GM12878 (cell line): ENCODE data around the gene CORO2B. TPM values are rescaled to one million over a fixed set of nuclear protein-coding genes. Genes with fewer than 3 reads are reported as not detected.

ENCODE experiments used
- ATAC-seq: fragments of 200-7000 bp; cut with Tn5 transposase; 3 replicates; pipeline ENCODE4 v1.9.1; 2020; ENCODE audit warnings: mild to moderate bottlenecking, moderate library complexity
- BruUV-seq: library from RNA; stranded (reverse); fragments of 400-500 nt; replicated peaks from 2 replicates; lab custom pipeline; 2021; lab: Mats Ljungman, UMichigan
- CTCF ChIA-PET: fragments of 300-600 bp; sonication (Branson Sonifier 250); formaldehyde crosslinking; extraction: SDS; loops from one replicate; lab custom pipeline; 2021; ENCODE audit warnings: inconsistent platforms; lab: Yijun Ruan, JAX
- POLR2A ChIA-PET: fragments of 350-600 bp; formaldehyde crosslinking; extraction: SDS; loops from one replicate; lab custom pipeline; 2021; ENCODE audit warnings: inconsistent platforms; lab: Charles Lee
- RAD21 ChIA-PET: fragments of 300-600 bp; sonication (Branson Sonifier 250); formaldehyde crosslinking; loops from one replicate; lab custom pipeline; 2023; ENCODE audit warnings: antibody characterized with exemption; ENCODE audit not compliant: unreplicated experiment; lab: Charles Lee
- SMC1A ChIA-PET: fragments of 300-600 bp; sonication (Branson Sonifier 250); formaldehyde crosslinking; loops from one replicate; lab custom pipeline; 2023; ENCODE audit not compliant: unreplicated experiment, uncharacterized antibody; lab: Charles Lee
- DNase-seq: peaks from one replicate; pipeline ENCODE4 v3.0.0-alpha.2; 2011; ENCODE audit warnings: low read depth, low spot score
- FAIRE-seq: peaks from 3 replicates; lab custom pipeline; 2011; peaks lifted over from hg19 to GRCh38; lab: Jason Lieb, UNC
- H2AFZ ChIP-seq: 2 replicates; pipeline ENCODE4 v1.6.0; 2011; ENCODE audit warnings: low read depth, low read length, control low read depth; ENCODE audit not compliant: control insufficient read depth
- H3K27ac ChIP-seq: 2 replicates; pipeline ENCODE4 v1.5.1; 2011; ENCODE audit warnings: control low read depth; ENCODE audit not compliant: control insufficient read depth, insufficient read depth
- H3K27me3 ChIP-seq, 2 experiments: replicated peaks in 1 of 2; 2 replicates each; pipeline versions ENCODE4 v1.6.0 to v1.6.1; 2011; ENCODE audit warnings: low read length in 1 of 2; ENCODE audit not compliant: control insufficient read depth in 2 of 2, insufficient read depth in 2 of 2
- H3K36me3 ChIP-seq, 2 experiments: 2 replicates each; pipeline ENCODE4 v1.5.1; 2011; ENCODE audit warnings: low read length in 1 of 2; ENCODE audit not compliant: control insufficient read depth in 2 of 2, insufficient read depth in 2 of 2
- H3K4me1 ChIP-seq: 2 replicates; pipeline ENCODE4 v1.6.1; 2011; ENCODE audit warnings: mild to moderate bottlenecking, low read length, moderate library complexity, mixed read lengths; ENCODE audit not compliant: control insufficient read depth, insufficient read depth
- H3K4me2 ChIP-seq: 2 replicates; pipeline ENCODE4 v1.6.0; 2011; ENCODE audit warnings: control low read depth; ENCODE audit not compliant: control insufficient read depth, insufficient read depth
- H3K4me3 ChIP-seq: fragments of 200-600 bp; sonication (generic); 2 replicates; pipeline ENCODE4 v1.5.1; 2016
- H3K79me2 ChIP-seq: 2 replicates; pipeline ENCODE4 v1.6.0; 2011; ENCODE audit warnings: low read length; ENCODE audit not compliant: control insufficient read depth, insufficient read depth
- H3K9ac ChIP-seq: 2 replicates; pipeline ENCODE4 v1.8.0; 2011; ENCODE audit warnings: low read length, control low read depth, mixed read lengths; ENCODE audit not compliant: control insufficient read depth, insufficient read depth
- H3K9me3 ChIP-seq: replicated peaks from 3 replicates; pipeline ENCODE4 v1.5.1; 2011; ENCODE audit warnings: mild to moderate bottlenecking, low read length; ENCODE audit not compliant: control insufficient read depth, insufficient read depth
- H4K20me1 ChIP-seq: 2 replicates; pipeline ENCODE4 v1.6.0; 2011; ENCODE audit not compliant: control insufficient read depth, insufficient read depth
- ATF3 ChIP-seq: IDR thresholded peaks from 2 replicates; pipeline ENCODE4 v1.6.1; 2011; ENCODE audit warnings: low read depth, mild to moderate bottlenecking, low read length, moderate library complexity, borderline replicate concordance; ENCODE audit errors: extremely low read depth
- BACH1 ChIP-seq: fragments of 450-650 bp; IDR thresholded peaks from 2 replicates; pipeline ENCODE4 v1.6.1; 2017; ENCODE audit warnings: mild to moderate bottlenecking, borderline replicate concordance
- BRCA1 ChIP-seq: IDR thresholded peaks from 2 replicates; pipeline ENCODE4 v1.6.1; 2011; ENCODE audit warnings: low read depth, low read length, improper control_type of control experiment
- ELK1 ChIP-seq: IDR thresholded peaks from 2 replicates; pipeline ENCODE4 v1.6.1; 2012; ENCODE audit warnings: low read depth, low read length, improper control_type of control experiment
- FOXM1 ChIP-seq: IDR thresholded peaks from 2 replicates; pipeline ENCODE4 v1.6.1; 2012; ENCODE audit warnings: low read depth, mild to moderate bottlenecking, inconsistent platforms, low read length, moderate library complexity
- HDGF ChIP-seq: fragments of 450-650 bp; IDR thresholded peaks from 2 replicates; pipeline ENCODE4 v1.6.1; 2016; ENCODE audit warnings: antibody characterized with exemption
- IRF5 ChIP-seq: fragments of 450-650 bp; IDR thresholded peaks from 2 replicates; pipeline ENCODE4 v1.6.1; 2017; ENCODE audit warnings: borderline replicate concordance
- NR2C1 ChIP-seq: fragments of 450-650 bp; IDR thresholded peaks from 2 replicates; pipeline ENCODE4 v1.6.1; 2017; ENCODE audit warnings: antibody characterized with exemption, mild to moderate bottlenecking, moderate library complexity
- NR2F1 ChIP-seq: fragments of 450-650 bp; conservative IDR thresholded peaks from 2 replicates; pipeline ENCODE4 v1.6.1; 2017; ENCODE audit warnings: mild to moderate bottlenecking
- YY1 ChIP-seq: IDR thresholded peaks from 2 replicates; pipeline ENCODE4 v1.6.1; 2011; ENCODE audit warnings: low read depth, mild to moderate bottlenecking, low read length
- ZNF207 ChIP-seq: fragments of 450-650 bp; IDR thresholded peaks from 2 replicates; pipeline ENCODE4 v1.6.1; 2014; ENCODE audit warnings: antibody characterized with exemption, mild to moderate bottlenecking, borderline replicate concordance
- WGBS: methylation state at CpG from one replicate; pipeline ENCODE4 v1.1.6; 2016; ENCODE audit warnings: low lambda C conversion rate; ENCODE audit not compliant: insufficient replicate concordance, insufficient coverage; ENCODE audit errors: missing lambda C conversion rate; 5-methylcytosine and 5-hydroxymethylcytosine counted together
- in situ Hi-C: fragments of 300-500 bp; cut with MboI; formaldehyde crosslinking; loops from 9 replicates; pipeline ENCODE4 v1.14.3; 2018; ENCODE audit warnings: mixed read lengths
- intact Hi-C: fragments of 100-400 bp; cut with micrococcal nuclease; formaldehyde crosslinking; loops from one replicate; pipeline ENCODE4 v1.14.2; 2022; ENCODE audit not compliant: unreplicated experiment
- polyA plus RNA-seq, 11 experiments: library from polyadenylated mRNA; depleted of rRNA in 4 of 11; unstranded in 6 of 11; stranded (reverse) in 5 of 11; fragments of >200 nt; fragmentation: Nextera tagmentation in 4 of 11; fragmentation: Illumina TruSeq in 1 of 11; extraction: Ambion mirVana in 4 of 11; extraction: Trizol in 1 of 11; gene quantifications; 1 replicate in 1 of 11; 2 replicates in 10 of 11; pipeline versions ENCODE4 v1.2.1 to v1.2.3, GENCODE V29; 2011 to 2016; ENCODE audit warnings: inconsistent platforms in 2 of 11, missing spikeins in 2 of 11, low read depth in 1 of 11
- total RNA-seq, 4 experiments: library from RNA; depleted of rRNA in 3 of 4; stranded (reverse); fragments of >200 nt in 3 of 4; fragmentation: Illumina TruSeq in 1 of 4; extraction: Trizol in 1 of 4; gene quantifications; 2 replicates each; pipeline versions ENCODE4 v1.2.1 to v1.2.3, GENCODE V29; 2013 to 2021

CORO2B gene
- total and polyA plus RNA-seq, 10 of the 15 experiments (the other 5 are each of a cell fraction or from before 2014, with no cell fraction given) = 0.05 to 0.73 (median 0.13) TPM; not detected in 4

- TF ChIP-seq BACH1 = no peak
- TF ChIP-seq NR2F1 = no peak
Observed at GRCh38 chr15:68706931-68707330, 128.1 kb downstream of the CORO2B start (continued).

- DNase-seq (no peak), FAIRE-seq (no peak)
- in situ Hi-C loops (no loop called here), intact Hi-C loops (no loop called here)
- H3K9me3 ChIP-seq = no peaks in the 10 kb centered on the region
- ChIA-PET RAD21 (no interaction called here), SMC1A (no interaction called here), POLR2A (no interaction called here), CTCF (no interaction called here)
- no peaks in the 10 kb centered on the region for H3K36me3 ChIP-seq
- H3K9ac ChIP-seq = no peak overlapping the region
- no TSS peak for BruUV-seq
- H3K4me3 ChIP-seq = no peak overlapping the region
- H3K27ac ChIP-seq = no peak overlapping the region
- no peak overlapping the region for H3K4me2 ChIP-seq
- no peaks in the 10 kb centered on the region for H3K4me1 ChIP-seq
- no peaks in the 10 kb centered on the region for H3K79me2 ChIP-seq
- no peaks in the 10 kb centered on the region for H4K20me1 ChIP-seq
- no peak for TF ChIP-seq BRCA1
- no peak for TF ChIP-seq FOXM1
- TF ChIP-seq NR2C1 = no peak
- TF ChIP-seq ATF3 = no peak
- no peak for TF ChIP-seq ZNF207
- TF ChIP-seq HDGF = no peak
- TF ChIP-seq IRF5 = no peak
- no peak for TF ChIP-seq ELK1
- TF ChIP-seq YY1 = no peak
- TF ChIP-seq, all 136 proteins: peak for 0
- no peak overlapping the region for H2AFZ ChIP-seq
- ATAC-seq = no peak
- WGBS = 11% methylated on average over 5 of the region's 5 CpGs
- H3K27me3 ChIP-seq = peaks cover 0 to 1% of the 10 kb centered on the region in 2 experiments; a peak in 2 of 4 replicates
Observed at GRCh38 chr15:68707386-68707785, 128.6 kb downstream of the CORO2B start.
